Amygdala (tissue), 56 donors: Measurements from ENCODE around the gene TRPM2.
A peak's percentile ranks its signal among the peaks of the same experiment; 100 is the strongest.

Experiments used
- DNase-seq, 56 donors: peaks; one replicate each; lab custom pipeline; 2025; lab: John Stamatoyannopoulos, UW

TRPM2 gene

DNA sequence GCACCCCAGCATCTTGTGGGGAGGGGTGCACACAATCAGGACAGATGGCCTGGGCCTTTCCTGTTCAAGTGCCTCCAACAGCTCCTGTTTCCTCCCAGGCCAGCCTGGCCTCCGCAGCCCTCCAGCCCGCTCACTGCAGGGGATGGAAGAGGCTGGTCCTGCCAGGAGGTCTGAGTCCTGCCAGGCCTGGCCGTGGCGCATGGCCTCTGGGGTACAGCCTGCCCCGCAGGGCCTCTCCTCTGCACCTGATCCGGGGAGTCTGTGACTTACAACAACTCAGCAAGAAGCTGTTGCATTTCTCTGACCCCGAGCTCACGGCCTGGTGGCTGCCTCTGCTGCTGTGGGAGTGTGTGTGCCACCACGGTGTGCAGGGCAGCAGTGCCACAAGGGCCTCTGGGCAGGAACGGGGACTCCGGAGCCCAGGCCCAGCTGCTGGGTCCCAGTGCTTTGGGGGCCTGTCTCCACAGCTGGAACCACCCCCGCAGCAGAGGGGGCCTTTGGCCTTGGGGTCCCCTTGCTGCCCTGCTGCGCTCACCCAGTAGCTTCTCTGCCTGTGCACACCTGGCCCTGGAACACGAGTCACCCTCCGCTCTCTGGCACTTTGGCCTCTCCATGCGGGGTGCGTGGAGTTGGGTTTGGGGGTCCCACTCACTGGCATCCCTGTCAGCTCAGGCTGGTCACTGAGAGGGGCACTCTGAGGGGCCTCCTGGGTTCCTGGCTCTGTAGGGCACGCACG, 84.4 kb downstream of the TRPM2 start:
- DNase-seq = no peak

DNA sequence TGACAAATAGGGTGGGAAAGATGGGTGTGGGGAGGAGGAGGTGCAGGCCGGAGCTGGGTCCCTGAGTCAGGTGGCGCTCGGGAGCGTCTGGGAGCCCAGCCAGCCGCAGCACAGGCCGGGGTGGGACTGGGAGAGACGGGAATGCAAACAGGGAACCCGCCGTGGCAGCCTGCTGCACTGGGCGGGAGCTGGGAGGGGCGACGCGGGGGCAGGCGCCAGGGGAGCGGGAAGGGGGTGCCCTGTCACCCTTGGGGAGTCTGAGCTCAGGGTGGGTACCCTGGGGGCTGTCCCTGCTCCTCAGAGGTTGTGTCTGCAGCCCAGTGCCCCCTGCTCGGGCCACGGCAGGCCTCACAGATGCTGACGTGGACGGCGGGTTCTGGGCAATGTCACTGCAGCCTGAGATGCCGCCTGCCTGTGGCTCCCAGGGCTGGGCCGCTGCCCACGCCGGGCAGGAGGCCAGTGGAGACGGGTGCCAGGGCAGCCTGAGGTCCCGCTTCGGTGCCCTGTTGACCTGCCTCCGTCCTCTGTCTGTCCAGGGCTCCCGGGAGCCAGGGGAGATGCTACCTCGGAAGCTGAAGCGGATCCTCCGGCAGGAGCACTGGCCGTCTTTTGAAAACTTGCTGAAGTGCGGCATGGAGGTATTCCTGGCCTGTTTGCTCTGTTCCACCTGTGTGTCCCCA, 85.2 kb downstream of the TRPM2 start:
- DNase-seq = peak in 7 of 56 donors; percentile 15 to 57 (median 32)

DNA sequence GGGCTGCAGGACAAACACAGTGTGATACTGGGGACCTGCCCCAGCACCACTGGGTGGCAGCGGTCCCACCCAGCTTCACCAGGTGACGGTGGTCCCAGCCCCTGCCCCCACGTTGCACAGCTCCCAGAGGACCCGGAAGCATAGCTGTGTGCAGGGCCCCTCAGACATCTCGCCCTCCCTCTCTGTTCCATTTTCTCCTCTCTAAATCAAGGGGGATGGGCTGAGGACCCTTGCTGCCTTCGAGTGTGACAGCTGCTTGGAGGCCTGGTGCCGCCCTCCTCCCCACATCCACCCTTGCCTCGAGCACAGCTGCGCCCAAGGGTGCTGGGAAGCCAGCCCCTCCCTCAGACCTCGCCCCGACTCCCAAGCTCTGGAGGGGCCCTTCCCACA, 85.8 kb downstream of the TRPM2 start:
- DNase-seq = no peak

DNA sequence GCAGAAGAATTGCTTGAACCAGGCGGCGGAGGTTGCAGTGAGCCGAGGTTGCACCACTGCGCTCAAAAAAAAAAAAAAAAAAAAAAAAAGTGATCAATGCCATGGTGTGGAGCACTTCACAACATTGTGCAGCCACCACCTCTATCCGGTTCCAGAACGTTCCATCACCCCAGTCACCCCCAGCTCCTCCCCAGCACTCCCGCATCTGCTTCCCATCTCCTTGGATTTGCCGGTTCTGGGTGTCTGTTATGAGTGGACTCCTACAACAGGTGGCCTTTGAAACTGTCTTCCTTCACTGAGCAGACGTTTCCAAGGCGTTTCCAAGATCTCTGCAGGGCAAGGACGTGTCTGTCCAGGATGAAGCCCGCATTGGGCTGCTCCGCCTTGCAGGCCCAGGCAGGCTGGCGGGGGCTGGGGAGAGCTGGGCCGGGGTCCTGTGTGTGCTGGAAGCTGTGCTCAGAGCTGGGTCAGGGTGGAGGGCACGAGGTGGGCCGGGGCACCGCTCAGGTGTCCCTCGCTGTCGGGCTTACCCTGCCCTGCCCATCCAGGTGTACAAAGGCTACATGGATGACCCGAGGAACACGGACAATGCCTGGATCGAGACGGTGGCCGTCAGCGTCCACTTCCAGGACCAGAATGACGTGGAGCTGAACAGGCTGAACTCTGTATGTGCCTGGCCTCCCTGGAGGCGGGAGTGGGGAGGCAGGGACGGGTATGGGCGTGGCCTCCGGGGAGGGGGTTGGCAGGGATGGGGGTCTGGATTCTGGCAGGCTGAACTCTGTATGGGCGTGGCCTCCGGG, 87.0 kb downstream of the TRPM2 start:
- no peak for DNase-seq

DNA sequence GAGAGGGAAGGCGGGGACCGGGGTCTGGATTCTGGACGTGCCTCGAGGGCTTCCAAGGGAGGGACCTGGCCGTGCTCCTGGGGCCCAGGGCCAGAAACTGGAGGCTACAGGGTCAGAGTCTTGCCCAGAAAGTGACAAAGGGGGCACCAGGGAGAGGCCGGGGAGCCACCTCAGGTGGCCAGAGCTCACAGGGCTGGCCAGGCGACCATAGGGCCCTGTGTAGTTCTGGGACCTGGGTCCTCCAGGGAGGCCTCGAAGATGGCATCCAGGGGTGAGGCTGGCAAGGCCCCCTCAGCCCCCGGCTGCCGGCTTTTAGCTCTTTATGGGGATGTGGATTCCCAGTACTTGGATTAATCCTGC, 87.6 kb downstream of the TRPM2 start:
- no peak for DNase-seq

DNA sequence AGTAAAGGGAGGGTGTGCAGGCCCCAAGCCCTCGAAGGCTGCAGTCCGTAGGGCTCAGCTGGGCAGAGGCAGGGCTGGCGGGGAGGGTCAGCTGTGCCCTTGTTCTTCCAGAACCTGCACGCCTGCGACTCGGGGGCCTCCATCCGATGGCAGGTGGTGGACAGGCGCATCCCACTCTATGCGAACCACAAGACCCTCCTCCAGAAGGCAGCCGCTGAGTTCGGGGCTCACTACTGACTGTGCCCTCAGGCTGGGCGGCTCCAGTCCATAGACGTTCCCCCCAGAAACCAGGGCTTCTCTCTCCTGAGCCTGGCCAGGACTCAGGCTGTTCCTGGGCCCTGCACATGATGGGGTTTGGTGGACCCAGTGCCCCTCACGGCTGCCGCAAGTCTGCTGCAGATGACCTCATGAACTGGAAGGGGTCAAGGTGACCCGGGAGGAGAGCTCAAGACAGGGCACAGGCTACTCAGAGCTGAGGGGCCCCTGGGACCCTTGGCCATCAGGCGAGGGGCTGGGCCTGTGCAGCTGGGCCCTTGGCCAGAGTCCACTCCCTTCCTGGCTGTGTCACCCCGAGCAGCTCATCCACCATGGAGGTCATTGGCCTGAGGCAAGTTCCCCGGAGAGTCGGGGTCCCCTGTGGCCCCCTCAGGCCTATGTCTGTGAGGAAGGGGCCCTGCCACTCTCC, 88.3 kb downstream of the TRPM2 start:
- DNase-seq = no peak

DNA sequence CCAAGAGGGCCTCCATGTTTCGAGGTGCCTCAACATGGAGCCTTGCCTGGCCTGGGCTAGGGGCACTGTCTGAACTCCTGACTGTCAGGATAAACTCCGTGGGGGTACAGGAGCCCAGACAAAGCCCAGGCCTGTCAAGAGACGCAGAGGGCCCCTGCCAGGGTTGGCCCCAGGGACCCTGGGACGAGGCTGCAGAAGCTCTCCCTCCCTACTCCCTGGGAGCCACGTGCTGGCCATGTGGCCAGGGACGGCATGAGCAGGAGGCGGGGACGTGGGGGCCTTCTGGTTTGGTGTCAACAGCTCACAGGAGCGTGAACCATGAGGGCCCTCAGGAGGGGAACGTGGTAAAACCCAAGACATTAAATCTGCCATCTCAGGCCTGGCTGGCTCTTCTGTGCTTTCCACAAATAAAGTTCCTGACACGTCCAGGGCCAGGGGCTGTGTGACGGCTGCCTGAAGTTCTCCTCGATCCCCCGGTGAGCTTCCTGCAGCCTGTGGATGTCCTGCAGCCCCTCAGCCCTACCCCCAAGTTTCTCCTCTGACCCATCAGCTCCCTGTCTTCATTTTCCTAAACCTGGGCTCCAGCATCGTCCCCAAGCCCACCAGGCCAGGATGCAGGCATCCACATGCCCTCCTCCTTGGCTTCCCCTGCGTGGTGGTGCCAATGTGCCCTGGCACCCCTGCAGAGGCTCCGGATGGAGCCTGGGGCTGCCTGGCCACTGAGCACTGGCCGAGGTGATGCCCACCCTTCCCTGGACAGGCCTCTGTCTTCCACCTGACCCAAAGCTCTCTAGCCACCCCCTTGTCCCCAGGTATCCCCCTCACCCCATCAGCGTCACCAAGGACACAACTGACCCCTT, 89.1 kb downstream of the TRPM2 start:
- no peak for DNase-seq

DNA sequence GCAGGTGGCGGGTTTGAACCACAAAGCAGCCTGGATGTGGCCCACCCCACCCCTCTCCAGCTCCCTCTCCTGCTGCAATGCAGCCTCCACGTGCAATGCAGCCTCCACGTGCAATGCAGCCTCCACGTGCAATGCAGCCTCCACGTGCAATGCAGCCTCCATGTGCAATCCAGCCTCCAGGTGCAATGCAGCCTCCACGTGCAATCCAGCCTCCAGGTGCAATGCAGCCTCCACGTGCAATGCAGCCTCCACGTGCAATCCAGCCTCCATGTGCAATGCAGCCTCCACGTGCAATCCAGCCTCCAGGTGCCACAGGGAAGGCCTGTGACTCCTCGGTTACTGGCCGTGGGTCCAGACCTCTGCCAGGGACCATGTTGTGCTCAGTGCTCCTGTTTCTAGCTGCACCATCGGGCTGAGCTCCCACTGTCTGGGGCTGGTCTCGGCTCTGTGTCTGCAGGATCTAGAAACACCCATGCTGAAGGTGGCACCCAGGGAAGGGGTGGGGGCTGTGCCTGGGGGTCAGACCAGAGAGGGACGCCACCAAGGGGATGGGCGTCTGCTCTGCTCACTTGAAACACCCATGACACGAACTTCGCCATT, 90.0 kb downstream of the TRPM2 start:
- no peak for DNase-seq

DNA sequence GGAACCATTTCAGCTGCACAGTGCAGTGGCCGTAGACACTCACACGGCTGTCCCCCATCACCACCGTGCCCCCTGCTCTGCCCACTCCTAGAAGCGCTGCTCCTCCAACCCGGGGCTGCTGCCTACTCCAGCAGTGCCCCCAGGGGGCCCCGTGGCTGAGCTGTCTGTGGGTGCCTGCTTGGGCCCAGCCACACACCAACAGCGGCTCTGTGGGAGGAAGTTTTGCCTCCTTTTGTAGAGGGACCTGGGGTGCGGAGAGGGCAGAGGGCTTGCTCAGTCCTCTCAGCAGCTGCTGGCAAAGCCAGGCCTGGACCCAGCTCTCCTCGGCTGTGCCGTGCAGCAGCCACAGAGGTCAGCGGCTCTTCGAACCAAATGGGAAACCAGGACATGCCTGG, 90.5 kb downstream of the TRPM2 start:
- no peak for DNase-seq

DNA sequence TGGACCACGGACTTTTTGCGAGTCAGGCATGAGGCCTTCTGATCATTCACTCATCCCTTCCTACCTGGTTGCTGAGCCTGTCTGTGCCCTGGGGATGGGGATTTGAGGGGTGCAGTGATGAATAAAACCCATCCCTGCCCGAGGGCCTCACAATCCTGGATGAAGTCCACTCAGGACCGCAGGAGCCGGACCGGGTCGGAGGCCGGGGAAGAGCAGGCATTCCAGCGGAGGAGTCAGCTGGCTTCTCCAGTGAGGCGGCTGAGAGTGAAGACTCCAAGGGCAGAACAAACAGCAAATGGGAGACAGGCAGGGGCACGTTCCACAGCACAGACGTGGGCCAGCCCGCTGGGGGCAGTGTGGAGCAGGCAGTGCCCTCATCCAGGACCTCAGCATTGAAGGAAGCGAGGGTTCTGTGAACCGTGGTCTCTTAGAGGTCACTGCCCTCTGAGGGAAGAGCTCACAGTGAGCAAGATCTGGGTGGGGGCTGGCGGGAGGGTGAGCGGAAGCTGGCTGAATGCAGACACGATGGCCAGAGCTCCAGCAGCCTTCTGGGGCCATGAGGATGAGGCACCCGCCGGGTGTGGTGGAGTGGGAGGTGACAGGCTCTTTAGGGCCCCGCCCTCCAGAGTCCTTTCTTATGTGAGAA, 91.0 kb downstream of the TRPM2 start:
- no peak for DNase-seq

DNA sequence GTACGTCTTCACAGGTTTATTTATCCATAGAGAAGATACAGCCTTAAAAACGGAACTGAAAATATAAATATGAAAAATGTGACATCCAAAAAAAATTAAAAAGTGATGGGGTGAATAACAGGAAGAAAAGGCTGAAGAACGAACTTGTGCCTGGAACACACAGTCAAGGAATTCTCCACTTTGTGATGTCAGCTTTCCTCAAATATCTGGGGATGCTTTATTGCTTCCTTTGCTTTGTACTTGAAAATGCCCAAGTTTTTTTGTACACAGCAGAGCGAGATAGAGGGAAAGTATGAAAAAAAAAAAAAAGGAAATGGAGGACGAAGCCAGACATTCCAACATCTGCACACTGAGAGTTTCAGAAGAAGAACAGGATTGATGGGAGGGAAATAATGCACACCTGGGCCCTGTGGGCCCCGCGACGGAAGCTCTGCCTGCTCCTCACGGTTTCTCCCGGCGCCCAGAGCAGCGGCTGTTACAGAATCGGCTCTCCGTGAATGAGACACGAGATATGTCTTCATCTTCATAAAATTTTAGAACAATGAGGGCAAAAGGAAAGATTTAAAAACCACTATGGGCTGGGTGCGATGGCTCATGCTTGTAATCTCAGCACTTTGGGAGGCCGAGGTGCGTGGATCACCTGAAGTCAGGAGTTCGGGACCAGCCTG, 91.9 kb downstream of the TRPM2 start:
- no peak for DNase-seq

DNA sequence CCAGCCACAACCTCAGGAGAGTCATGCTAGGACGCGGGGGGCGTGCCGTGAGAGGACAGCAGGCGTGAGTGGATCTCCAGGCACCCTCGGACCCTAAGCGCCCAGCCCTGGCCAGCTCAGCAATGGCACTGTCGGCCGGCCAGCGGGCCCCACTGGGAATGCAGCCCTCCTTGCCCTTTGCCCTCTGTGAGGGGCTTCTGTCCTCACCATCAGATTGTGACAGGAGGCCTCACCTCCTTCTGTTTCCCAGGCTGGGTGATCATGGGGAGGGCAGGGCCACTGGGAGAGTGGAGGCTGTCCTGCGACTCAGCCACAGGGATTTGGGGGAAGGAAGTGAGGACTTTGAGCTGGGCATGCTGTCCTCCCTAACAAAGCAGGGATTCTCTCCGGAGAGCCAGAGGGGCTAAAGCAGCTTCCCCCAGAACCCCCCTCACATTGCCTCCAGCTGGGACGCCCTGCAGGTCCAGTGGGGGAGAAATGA, 95.3 kb downstream of the TRPM2 start:
- DNase-seq = no peak

DNA sequence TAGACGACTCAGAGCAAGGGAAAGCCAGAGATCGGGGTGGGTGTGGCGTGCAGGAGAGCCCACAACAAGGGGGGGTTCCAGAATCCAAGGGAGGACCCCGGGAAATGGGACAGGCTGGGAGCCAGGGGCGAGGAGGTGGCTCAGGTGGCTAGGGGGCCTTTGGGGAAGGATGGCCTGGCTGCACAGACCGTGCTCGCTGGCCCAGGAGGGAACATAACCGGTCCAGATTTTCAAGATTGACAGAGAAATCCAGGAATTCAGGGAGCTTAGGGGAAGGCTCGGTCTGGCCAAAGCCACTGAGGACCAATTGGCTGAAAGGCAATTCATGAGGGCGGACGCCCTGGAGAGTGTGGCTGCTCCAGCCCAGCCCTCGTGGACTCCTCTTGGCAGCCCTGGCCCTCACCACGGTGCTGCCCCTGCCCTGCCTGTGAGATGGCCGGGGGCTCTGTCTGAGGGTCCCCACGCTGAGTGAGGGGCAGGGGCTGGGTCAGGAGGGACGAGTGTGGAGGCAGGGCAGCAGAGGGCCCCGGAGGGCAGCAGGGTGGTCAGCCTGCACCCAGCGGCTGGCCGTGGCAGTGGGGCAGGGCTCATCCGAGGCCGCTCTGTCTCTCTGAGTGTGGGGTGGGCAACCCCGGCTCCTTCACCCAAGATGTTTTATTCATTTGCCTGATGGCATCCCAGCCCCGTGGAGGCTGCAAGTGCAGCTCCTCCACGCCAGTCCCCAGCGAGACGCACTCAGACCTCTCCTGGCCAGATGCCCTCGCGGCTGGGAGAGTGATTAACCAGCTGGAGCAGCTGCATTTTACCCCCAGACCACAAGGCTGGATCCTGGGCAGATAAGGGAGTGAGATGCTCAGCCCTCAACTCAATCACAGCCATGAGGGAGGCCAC, 96.3 kb downstream of the TRPM2 start:
- DNase-seq = no peak

DNA sequence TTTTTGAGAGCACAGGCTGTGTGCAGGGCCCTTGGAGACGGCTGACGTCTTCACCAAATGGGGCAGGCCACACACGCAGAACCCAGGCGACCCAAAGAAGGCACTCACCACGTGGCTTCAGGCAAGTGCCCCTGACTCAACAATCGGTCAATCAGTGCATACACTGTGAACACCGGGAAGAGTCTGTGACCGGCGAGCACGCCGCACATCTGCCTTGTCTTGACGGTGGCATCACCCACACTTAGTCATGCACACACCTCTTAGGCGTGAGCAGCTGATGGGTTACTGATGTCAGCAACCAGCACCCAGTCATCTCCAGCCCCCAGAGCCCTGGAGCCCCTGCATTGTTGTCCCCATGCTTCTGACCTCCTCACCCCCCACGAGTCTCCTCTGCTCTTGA, 97.0 kb downstream of the TRPM2 start:
- DNase-seq = no peak

DNA sequence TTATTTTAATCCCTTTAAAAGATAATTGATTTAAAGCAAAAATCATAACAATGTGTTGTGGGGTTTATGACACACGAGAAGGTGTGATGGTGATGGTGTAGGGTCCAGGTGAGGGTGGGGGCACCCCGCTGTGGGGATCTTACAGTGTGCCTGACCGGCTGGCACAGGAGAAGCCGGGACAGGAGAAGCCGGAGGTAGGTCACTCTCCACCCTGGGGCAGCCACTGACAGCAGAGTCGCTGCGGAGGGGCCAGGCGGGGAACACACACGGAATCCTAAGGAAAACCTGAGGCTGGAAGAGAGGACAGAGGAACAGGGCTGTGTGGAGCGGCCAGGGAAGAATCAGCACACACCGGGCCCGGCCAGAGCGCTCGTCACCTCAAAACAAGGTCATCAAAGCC, 97.6 kb downstream of the TRPM2 start:
- DNase-seq = no peak

DNA sequence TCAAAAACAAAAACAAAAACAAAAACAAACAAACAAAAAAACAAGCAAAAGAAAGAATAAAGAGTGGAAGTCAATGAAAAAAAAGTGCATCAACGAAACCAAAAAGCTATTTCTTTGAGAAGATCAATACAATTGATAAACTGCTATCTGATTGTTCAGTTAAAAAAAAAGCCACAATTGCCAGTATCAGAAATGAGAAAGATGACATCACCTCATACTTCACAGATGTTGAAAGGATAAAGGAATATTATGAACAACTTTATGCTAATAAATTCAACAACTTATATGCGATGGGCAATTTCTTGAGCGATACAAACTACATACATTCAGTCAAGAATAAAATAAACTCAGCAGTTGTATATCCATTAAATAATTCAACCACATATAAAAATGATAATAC, 99.7 kb downstream of the TRPM2 start:
- DNase-seq = no peak

DNA sequence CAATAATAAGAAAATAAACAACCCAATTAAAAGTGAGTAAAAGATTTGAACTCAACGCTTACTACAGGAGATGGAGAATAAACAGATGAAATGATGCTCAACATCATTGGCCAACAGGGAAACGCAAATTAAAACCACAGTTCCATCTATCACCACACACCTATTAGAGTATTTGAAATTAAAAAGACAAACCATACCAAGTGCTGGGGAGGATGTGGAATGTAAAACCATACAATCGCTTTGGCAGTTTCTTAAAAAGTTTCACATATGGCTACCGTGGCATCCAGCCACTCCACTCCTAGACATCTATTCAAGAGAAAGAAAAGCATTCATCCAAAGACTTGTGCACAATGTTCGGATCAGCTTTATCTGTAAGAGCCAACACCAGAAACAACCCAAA, 100.6 kb downstream of the TRPM2 start:
- DNase-seq = no peak
